GM12873 (cell line): ENCODE measurements around the gene RCBTB1.

Experiments used
- TF ChIP-seq, protein P1 (sequence below): IDR thresholded peaks from 2 replicates; pipeline ENCODE4 v1.5.1; 2012; ENCODE audit warnings: low read depth, mild to moderate bottlenecking, moderate library complexity, low read length, control low read depth; ENCODE audit not compliant: insufficient read depth; ENCODE audit errors: missing control alignments

Gene RCBTB1

DNA sequence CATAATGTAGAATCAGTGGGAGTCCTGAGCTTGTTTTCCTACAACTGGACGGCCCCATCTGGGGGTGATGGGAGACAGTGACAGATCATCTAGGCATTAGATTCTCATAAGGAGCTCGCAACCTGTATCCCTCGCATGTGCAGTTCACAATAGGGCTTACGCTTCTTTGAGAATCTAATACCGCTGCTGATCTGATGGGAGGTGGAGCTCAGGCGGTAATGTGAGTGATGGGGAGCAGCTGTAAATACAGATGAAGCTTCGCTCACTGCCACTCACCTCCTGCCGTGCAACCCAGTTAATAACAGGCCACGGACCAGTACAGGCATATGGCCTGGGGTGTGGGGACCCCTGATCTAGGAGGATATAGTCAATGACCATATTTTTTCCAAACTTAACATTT lies 38.8 kb downstream of the RCBTB1 start:
- TF ChIP-seq, protein P1, sequence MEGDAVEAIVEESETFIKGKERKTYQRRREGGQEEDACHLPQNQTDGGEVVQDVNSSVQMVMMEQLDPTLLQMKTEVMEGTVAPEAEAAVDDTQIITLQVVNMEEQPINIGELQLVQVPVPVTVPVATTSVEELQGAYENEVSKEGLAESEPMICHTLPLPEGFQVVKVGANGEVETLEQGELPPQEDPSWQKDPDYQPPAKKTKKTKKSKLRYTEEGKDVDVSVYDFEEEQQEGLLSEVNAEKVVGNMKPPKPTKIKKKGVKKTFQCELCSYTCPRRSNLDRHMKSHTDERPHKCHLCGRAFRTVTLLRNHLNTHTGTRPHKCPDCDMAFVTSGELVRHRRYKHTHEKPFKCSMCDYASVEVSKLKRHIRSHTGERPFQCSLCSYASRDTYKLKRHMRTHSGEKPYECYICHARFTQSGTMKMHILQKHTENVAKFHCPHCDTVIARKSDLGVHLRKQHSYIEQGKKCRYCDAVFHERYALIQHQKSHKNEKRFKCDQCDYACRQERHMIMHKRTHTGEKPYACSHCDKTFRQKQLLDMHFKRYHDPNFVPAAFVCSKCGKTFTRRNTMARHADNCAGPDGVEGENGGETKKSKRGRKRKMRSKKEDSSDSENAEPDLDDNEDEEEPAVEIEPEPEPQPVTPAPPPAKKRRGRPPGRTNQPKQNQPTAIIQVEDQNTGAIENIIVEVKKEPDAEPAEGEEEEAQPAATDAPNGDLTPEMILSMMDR: no peak

DNA sequence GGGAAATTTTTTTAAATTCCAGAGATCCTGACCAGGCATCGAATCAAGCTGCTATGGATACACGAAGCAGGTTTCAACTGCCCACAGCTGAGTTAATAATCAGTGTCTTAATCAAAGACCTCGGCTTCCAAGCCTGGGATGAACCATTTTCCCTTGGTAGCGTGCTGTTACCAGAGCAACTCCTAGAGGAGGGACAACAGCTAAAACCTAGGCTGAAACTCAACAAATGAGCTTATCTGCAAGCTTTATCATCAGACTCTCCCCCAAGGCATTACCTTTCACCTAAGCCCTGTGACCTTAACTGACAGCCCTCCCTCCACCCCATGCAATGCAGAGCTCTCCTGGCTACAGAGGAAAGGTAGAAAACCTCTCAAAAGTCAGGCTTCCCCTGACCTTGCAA lies 39.7 kb downstream of the RCBTB1 start:
- TF ChIP-seq, protein P1: no peak

DNA sequence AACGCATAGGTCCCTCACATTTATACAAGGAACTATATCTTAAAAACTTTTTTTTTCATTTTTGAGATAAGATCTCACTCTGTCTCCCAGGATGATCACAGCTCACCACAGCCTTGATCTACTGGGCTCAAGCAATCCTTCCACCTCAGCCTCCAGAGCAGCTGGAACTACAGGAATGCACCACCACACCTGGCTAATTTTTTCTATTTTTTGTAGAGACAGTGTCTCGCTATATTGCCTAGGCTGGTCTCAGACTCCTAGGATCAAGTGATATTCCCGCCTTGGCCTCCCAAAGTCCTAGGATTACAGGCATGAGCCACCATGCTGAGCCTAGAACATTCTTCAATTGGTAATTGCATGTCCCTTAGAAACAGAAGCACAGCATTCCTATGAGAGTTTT lies 41.7 kb downstream of the RCBTB1 start:
- TF ChIP-seq, protein P1: no peak

DNA sequence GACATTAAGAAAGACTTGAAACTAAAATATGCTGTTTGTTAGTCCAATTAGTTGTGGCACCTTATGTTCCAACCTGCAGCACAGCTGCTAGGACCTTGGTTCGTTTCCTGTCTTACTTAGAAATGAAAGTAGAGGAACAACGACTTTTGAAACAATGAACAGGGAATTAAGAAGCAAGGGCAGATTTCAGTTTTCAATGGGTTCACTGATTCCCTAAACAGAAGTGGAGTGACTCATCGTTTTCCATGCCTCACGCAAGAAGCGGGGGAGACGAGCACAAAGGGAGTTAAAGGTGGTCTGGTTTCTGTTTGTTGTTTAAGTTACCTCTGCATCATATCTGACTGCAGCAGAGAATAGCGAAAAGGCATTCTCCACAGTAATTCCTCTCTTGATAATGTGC lies 44.8 kb downstream of the RCBTB1 start:
- TF ChIP-seq, protein P1: no peak

DNA sequence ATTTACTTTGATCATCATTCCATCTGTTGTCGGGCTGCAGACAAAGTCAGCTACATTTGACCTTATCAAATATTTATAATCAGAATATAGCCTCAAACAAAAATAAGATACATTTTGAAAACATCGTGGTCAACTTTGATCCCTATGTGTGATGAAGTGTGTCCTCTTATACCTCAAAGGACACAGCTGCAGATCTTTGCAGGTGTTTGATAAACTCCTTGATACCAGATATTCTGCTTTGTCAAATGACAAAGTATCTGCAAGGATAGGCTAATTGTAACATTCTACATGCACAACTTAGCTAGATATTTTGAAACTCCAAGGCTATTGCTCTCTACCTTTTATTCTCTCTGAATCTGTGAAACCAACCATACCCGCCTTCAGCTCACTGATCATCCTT lies 45.6 kb downstream of the RCBTB1 start:
- TF ChIP-seq, protein P1: no peak

DNA sequence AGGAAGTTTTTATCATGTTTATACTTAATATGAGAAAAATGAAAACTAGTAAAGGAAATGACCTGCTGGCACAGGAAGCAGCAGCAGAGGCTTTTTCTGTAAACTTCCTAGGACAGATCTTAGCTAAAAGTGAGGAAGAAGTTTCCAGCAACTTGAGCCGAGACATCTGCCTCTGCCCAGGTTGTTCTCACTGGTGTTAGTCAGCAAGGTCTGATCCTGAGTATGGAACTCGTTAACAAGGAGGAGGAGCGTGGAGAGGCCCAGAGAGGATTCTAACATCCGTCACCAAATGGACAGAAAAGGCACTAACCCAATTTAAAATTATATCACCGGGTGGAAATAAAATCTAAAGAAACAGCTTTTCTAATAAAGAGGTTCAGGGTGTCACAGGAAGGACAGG lies 46.0 kb downstream of the RCBTB1 start:
- TF ChIP-seq, protein P1: no peak

DNA sequence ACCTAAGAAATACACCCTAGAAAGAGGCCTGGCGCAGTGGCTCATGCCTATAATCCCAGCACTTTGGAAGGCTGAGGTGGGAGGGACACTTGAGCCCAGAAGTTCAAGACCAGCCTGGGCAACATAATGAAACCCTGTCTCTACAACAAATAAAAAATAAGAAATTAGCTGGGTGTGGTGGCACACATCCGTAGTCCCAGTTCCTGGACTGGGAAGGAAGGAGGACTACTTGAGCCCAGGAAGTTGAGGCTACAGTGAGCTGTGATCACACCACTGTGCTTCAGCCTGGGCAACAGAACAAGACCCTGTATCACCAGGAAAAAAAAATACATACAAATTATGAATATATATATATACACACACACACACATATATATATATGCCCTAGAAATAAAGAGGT lies 47.0 kb downstream of the RCBTB1 start:
- TF ChIP-seq, protein P1: no peak
